ENCODE results near the gene DND1. TPM values are rescaled to one million over a fixed set of nuclear protein-coding genes. Genes with fewer than 3 reads are reported as not detected.
"Not testable (repeated sequence)": the region's sequence is repeated elsewhere in the genome, so short reads cannot be mapped to it uniquely, and the experiment has no call there.

The DND1 gene
- total RNA-seq, 3 donors from 2014 or later (not counting 1 experiment from before 2014, with no cell fraction given): 0.90 to 1.1 (median 1.1) TPM

- no peak overlapping the region for H3K27ac ChIP-seq (ENCODE audit: low read length)
- no peak overlapping the region for H3K4me3 Mint-ChIP-seq
- ATAC-seq (no peak), DNase-seq (no peak)
- H3K4me1 Mint-ChIP-seq: peaks cover 14 to 26% of the 10 kb centered on the region in 2 donors
- H3K27ac Mint-ChIP-seq: no peak overlapping the region
- WGBS (ENCODE audit: insufficient coverage): 20% methylated on average over 1 of the region's 1 CpG
- no peaks in the 10 kb centered on the region for H3K36me3 Mint-ChIP-seq
- TF ChIP-seq, protein P1, sequence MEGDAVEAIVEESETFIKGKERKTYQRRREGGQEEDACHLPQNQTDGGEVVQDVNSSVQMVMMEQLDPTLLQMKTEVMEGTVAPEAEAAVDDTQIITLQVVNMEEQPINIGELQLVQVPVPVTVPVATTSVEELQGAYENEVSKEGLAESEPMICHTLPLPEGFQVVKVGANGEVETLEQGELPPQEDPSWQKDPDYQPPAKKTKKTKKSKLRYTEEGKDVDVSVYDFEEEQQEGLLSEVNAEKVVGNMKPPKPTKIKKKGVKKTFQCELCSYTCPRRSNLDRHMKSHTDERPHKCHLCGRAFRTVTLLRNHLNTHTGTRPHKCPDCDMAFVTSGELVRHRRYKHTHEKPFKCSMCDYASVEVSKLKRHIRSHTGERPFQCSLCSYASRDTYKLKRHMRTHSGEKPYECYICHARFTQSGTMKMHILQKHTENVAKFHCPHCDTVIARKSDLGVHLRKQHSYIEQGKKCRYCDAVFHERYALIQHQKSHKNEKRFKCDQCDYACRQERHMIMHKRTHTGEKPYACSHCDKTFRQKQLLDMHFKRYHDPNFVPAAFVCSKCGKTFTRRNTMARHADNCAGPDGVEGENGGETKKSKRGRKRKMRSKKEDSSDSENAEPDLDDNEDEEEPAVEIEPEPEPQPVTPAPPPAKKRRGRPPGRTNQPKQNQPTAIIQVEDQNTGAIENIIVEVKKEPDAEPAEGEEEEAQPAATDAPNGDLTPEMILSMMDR (IDR thresholded peaks at IDR 0.05): no peak
- H3K9me3 Mint-ChIP-seq: no peaks in the 10 kb centered on the region
- peaks cover 4% of the 10 kb centered on the region for H3K27me3 ChIP-seq (ENCODE audit: control insufficient read depth, insufficient read depth, low read length)
- H3K4me1 ChIP-seq (ENCODE audit: control insufficient read depth, insufficient read depth, low read length): peaks cover 18% of the 10 kb centered on the region
- no peak overlapping the region for H3K4me3 ChIP-seq (ENCODE audit: low read length)
- no peaks in the 10 kb centered on the region for H3K36me3 ChIP-seq (ENCODE audit: control insufficient read depth, insufficient read depth, low read length)
- no peaks in the 10 kb centered on the region for H3K9me3 ChIP-seq (ENCODE audit: control insufficient read depth, insufficient read depth, low read length)
- intact Hi-C loops (cut with micrococcal nuclease): no loop called here
- H3K27me3 Mint-ChIP-seq (ENCODE audit: low read depth in 2 of 2): peaks cover 23 to 30% of the 10 kb centered on the region in 2 donors
These were observed 44.7 kb downstream of the DND1 start for GRCh38 chr5:140628711-140629110.

GRCh38 chr5:140627972-140628371 is 45.4 kb downstream of the DND1 start:
- 95% methylated on average over 6 of the region's 6 CpGs for WGBS (ENCODE audit: insufficient coverage)
- ATAC-seq: no peak
- no peak overlapping the region for H3K27ac ChIP-seq (ENCODE audit: low read length)
- H3K27me3 ChIP-seq (ENCODE audit: control insufficient read depth, insufficient read depth, low read length): peaks cover 4% of the 10 kb centered on the region
- peaks cover 23 to 30% of the 10 kb centered on the region in 2 donors for H3K27me3 Mint-ChIP-seq (ENCODE audit: low read depth in 2 of 2)
- H3K9me3 Mint-ChIP-seq: no peaks in the 10 kb centered on the region
- H3K4me3 Mint-ChIP-seq: no peak overlapping the region
- intact Hi-C loops (cut with micrococcal nuclease): no loop called here
- peaks cover 14% of the 10 kb centered on the region for H3K4me1 ChIP-seq (ENCODE audit: control insufficient read depth, insufficient read depth, low read length)
- TF ChIP-seq, protein P1 (IDR thresholded peaks at IDR 0.05): no peak
- no peak overlapping the region for H3K4me3 ChIP-seq (ENCODE audit: low read length)
- no peak for DNase-seq
- H3K27ac Mint-ChIP-seq: no peak overlapping the region
- H3K36me3 Mint-ChIP-seq: no peaks in the 10 kb centered on the region
- H3K36me3 ChIP-seq (ENCODE audit: control insufficient read depth, insufficient read depth, low read length): no peaks in the 10 kb centered on the region
- no peaks in the 10 kb centered on the region for H3K9me3 ChIP-seq (ENCODE audit: control insufficient read depth, insufficient read depth, low read length)
- H3K4me1 Mint-ChIP-seq: peaks cover 9 to 21% of the 10 kb centered on the region in 2 donors

GRCh38 chr5:140624886-140625285 is 48.5 kb downstream of the DND1 start:
- H3K9me3 ChIP-seq (ENCODE audit: control insufficient read depth, insufficient read depth, low read length); H3K4me1 ChIP-seq (ENCODE audit: control insufficient read depth, insufficient read depth, low read length); H3K27me3 ChIP-seq (ENCODE audit: control insufficient read depth, insufficient read depth, low read length); H3K4me3 ChIP-seq (ENCODE audit: low read length); H3K36me3 ChIP-seq (ENCODE audit: control insufficient read depth, insufficient read depth, low read length); DNase-seq; H3K27ac ChIP-seq (ENCODE audit: low read length); H3K27ac Mint-ChIP-seq; H3K4me1 Mint-ChIP-seq; H3K36me3 Mint-ChIP-seq; H3K4me3 Mint-ChIP-seq; intact Hi-C loops (cut with micrococcal nuclease); ATAC-seq; H3K9me3 Mint-ChIP-seq: not testable (repeated sequence)
- peaks cover 27 to 28% of the 10 kb centered on the region in 2 donors for H3K27me3 Mint-ChIP-seq (ENCODE audit: low read depth in 2 of 2)
- WGBS (ENCODE audit: insufficient coverage): 91% methylated on average over 10 of the region's 10 CpGs

GRCh38 chr5:140623061-140623460 is 50.3 kb downstream of the DND1 start:
- H3K27me3 ChIP-seq (ENCODE audit: control insufficient read depth, insufficient read depth, low read length); H3K4me1 ChIP-seq (ENCODE audit: control insufficient read depth, insufficient read depth, low read length); H3K36me3 Mint-ChIP-seq; H3K9me3 ChIP-seq (ENCODE audit: control insufficient read depth, insufficient read depth, low read length); H3K9me3 Mint-ChIP-seq; H3K4me3 ChIP-seq (ENCODE audit: low read length); ATAC-seq; H3K27ac ChIP-seq (ENCODE audit: low read length); H3K36me3 ChIP-seq (ENCODE audit: control insufficient read depth, insufficient read depth, low read length); H3K4me3 Mint-ChIP-seq; H3K27ac Mint-ChIP-seq; intact Hi-C loops (cut with micrococcal nuclease); DNase-seq; H3K4me1 Mint-ChIP-seq: not testable (repeated sequence)
- H3K27me3 Mint-ChIP-seq (ENCODE audit: low read depth in 2 of 2): peaks cover 32 to 41% of the 10 kb centered on the region in 2 donors
